ENCODE measurements around the gene RPS19BP1.
"Not testable (repeated sequence)": the region's sequence is repeated elsewhere in the genome, so short reads cannot be mapped to it uniquely, and the experiment has no call there.

Gene RPS19BP1

DNA sequence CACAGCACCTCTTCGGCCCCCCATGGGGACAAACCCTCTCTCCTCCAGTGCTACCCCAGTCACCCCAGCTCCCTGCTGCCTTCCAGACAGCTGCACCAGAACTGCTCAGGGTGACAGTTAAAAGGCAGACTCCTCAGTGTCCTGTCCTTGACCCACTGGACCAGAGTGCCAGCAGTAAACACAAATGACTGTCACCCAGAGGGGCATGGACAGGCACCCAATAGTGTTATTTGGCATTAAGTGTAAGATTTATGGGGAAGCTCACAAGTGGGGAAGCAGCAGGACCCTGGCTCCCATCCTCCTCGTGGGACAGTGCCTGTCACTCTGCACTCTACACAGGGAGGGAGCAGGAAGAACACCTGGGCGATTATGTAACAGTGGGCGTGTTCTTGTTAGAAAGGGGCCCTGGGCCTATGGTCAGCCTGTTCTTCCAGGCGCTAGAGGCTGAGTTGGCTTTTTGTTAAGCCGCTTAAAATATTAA is 5.0 kb downstream of the RPS19BP1 start:
- DNase-seq, result peak; percentile 62

DNA sequence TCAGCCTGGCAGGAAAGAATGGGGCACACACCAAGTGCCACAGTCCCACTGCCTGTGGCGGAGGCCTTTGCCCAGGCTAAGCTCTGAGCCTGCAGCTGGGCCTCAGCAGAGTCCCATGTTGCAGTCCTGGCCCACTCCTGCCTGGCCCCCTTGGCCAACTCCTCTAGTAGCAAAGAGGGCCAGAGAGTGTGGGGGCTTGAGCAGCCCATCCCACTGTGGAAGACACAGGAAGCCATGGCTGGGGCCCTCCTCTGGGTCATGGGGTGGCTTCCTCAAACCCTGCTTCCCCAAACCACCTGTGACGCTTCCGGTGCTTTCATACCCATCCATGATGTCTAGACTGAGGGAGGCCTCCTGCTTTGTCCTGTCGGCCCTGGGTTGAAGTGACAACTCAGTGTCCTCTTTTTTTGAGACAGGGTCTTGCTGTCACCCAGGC is 5.8 kb downstream of the RPS19BP1 start:
- DNase-seq, result no peak

DNA sequence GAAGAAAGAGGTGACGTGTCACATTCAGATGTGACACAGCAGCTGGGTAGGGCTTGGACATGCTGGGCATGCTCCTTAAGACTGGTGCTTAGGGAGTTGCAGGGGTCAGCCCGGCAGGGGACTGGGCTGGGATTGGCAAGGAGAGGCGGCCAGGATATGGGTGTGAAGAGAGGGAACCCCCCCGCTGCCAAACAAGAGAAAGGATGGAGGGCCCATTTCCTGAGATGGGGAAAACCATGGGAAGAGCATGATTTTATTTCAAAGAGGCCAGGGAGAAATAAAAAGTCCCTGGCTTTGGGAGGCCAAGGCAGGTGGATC is 6.9 kb downstream of the RPS19BP1 start:
- DNase-seq, result no peak

DNA sequence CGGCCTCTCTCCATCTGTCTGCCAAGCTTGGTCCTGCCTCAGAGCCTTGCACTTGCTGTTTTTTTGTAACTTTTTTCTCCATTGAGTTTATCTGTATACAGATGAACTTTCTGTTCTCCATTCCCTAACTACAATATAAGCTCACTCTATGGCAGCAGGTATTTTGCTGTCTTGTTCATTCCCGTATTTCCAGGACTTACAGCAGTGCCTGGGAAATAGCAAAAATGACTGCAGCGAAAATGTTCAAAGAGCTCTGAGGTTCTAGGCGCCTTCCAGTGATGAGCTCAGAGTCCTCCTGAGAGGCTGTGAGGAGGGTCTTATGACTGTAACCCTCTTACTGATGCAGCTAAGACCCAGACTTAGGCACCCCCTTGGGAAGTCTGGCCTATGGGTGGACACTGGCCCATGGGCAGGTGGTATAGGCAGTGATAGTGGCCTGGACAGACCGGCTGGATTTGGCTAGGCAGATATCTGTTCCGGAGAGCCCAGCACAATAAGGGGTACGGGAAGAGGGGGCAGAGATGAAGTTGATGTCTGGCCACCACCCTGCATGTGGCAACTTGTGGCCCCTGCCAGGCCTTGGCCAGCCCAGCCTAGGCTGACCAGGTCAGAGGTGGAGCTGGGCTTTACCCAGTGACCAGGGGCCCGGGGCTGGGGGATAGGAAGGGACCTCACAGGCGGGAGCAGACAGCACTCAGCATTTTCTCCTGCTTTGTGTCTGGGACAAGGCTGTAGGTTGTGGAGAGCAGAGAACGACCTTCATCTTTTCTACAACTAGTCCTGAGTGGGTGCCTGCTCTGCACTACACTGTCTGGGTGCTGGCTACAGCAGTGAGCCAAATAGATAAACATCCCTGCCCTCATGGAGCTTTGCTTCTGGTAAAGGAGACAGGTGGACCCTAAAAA is 7.5 kb downstream of the RPS19BP1 start:
- DNase-seq, result no peak

DNA sequence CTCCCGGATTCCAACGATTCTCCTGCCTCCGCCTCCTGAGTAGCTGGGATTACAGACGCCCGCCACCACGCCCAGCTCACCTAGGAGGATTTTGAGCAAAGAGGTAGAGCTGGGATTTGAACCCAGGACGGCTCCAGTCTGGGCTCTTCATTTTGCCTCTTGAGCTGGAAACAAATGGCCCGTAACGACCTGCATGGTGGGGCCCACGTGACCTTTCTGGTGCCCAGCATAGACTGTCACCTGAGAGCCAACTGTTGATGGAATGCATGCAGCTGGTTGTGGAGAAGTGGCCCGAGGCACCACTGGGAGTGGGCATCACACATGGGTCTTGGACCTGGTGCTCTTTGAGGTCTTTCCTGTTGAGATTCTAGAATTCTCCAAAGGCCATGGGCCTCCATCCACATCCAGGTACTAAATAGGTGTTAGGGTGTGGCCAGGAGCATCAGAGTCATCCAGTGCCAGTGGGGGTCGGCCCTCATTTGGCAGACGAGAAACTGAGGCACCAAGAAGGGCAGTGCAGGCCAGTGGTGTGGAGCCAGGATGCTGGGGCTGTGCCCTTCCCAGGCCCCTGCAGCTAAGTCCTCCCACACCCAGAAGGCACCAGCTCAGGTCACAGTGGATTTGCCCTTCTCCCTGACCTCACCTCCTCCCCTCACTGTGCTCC is 8.3 kb downstream of the RPS19BP1 start:
- no peak for DNase-seq

DNA sequence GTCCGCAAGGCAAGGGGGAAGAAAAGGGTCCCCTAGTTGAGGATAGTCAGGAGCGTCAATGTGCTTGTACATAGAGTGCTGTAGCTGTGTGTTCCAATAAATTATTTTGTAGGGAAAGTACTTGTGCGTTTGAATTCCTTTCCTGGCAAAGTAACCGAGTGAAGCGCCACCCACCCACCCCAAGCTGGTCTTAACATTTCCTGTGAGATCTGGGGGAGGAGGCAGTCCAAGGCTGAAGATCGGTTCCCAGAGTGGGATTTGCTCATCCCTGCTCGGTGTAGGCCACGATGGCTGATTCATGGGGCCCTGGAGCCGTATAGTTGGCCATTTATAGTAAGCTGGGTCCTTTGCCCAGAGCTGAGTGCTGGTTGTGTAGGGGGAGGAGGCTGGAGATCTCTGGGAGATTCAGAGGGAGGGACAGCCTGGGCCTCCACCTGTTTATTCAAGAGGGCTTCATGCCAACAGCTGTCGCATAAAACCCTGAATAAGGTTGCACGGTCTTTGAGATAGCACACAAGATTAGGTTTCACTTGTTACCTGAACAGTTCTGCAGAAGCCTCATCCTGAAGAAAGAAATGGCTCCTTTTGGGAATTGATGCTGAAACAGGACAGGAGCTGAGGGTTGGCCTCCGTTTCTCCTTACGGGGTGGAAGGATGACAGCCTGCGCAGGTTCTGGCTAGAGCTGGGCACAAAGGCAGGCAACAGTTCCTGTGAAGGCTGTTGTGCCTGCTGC is 9.8 kb downstream of the RPS19BP1 start:
- DNase-seq, result peak; percentile 72

DNA sequence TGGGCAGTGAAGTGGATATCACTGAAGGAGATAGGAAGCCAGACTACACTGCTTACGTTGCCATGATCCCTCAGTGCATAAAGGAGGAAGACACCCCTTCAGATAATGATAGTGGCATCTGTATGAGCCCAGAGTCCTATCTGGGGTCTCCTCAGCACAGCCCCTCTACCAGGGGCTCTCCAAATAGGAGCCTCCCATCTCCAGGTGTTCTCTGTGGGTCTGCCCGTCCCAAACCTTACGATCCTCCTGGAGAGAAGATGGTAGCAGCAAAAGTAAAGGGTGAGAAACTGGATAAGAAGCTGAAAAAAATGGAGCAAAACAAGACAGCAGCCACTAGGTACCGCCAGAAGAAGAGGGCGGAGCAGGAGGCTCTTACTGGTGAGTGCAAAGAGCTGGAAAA is 10.5 kb downstream of the RPS19BP1 start:
- DNase-seq, result not testable (repeated sequence)

DNA sequence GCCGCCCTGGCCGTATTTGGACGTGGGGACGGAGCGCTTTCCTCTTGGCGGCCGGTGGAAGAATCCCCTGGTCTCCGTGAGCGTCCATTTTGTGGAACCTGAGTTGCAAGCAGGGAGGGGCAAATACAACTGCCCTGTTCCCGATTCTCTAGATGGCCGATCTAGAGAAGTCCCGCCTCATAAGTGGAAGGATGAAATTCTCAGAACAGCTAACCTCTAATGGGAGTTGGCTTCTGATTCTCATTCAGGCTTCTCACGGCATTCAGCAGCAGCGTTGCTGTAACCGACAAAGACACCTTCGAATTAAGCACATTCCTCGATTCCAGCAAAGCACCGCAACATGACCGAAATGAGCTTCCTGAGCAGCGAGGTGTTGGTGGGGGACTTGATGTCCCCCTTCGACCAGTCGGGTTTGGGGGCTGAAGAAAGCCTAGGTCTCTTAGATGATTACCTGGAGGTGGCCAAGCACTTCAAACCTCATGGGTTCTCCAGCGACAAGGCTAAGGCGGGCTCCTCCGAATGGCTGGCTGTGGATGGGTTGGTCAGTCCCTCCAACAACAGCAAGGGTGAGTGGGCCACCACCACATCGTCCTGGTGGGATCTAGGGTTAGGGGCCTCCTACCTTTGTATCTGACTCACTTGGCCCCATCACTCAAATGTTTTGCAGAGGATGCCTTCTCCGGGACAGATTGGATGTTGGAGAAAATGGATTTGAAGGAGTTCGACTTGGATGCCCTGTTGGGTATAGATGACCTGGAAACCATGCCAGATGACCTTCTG is 11.3 kb downstream of the RPS19BP1 start:
- DNase-seq, result not testable (repeated sequence)

DNA sequence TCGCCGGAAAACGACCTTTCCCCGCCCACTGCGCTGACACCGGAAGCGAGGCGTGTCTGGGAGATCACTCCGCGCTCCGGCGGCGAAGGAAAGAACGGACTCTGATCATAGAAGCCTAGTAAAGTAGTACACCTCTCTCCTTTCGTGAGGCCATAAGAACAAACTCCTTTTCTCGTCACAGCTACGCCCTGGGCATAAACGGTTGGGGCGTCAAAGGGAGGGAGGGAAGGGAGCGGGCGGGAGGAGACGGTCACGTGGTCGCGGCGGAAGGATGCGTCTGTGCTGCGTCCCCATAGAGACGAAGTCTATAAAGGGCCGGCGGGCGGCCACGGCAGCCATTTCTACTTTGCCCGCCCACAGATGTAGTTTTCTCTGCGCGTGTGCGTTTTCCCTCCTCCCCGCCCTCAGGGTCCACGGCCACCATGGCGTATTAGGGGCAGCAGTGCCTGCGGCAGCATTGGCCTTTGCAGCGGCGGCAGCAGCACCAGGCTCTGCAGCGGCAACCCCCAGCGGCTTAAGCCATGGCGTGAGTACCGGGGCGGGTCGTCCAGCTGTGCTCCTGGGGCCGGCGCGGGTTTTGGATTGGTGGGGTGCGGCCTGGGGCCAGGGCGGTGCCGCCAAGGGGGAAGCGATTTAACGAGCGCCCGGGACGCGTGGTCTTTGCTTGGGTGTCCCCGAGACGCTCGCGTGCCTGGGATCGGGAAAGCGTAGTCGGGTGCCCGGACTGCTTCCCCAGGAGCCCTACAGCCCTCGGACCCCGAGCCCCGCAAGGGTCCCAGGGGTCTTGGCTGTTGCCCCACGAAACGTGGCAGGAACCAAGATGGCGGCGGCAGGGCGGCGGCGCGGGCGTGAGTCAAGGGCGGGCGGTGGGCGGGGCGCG is 12.1 kb downstream of the RPS19BP1 start, which contains the start of gene ATF4:
ATF4 (plus strand) TSS at position 337 of the 880 bp plus-strand sequence. CDS start 884 bp downstream, outside the sequence.
- peak; percentile 30 for DNase-seq

DNA sequence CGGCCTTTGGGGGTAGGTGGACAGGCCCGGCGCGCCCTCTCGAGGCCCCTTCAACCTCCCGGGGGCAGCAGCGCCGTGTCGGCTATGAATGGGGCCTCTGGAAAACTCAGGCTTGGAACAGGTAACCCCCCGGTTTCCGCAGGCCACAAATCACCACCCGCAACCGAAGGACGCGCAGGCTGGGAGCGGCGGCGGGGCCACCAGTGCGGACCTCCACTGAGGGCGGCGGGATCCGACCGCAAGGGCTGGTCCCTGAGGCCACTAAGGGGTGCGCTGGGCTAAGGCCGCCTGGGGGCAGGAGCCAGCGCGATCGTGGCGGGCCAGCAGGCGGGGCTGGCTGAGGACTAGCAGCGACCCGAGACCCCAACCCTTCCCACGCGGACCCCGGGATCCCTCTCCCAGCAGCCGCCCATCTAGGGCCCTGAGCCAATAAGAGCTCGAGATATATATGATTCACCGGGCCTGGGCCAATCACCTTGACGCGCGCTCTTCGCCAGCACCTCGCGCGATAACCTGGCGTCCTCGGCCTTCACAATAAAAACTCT is 12.8 kb downstream of the RPS19BP1 start:
- peak; percentile 97 for DNase-seq

DNA sequence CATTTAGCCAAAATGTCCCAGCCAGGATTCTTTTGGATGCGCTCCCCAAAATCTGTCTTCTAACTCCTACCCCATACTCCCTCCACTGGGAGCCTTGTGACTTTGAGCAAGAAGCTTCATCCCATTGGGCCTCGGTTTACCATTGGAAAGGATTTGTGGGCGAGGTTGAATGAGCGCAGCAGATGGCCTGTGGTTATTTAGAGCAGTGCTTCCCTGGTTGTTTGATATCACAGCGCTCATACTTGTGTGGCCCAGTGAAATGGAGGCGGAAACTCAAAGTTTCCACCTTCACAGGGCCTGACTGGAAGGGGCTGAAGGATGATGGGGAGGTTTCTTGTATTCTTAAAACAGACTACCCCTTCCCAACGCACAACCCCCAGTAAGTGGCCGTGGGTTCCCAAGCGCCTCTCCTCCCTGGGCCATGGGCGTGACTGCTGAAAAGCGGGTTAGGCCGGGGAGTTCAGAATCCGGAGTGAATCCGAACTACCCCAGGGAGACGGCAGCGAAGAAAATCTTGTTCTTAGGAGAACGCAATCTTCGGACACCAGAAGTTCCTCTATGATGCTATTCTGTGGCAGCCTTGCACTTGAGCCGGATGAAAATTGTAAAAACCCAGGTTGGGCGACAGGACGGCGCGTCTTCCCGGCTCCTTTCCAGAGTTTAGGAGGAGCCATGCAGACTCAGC is 13.4 kb downstream of the RPS19BP1 start:
- DNase-seq, result peak; percentile 55

DNA sequence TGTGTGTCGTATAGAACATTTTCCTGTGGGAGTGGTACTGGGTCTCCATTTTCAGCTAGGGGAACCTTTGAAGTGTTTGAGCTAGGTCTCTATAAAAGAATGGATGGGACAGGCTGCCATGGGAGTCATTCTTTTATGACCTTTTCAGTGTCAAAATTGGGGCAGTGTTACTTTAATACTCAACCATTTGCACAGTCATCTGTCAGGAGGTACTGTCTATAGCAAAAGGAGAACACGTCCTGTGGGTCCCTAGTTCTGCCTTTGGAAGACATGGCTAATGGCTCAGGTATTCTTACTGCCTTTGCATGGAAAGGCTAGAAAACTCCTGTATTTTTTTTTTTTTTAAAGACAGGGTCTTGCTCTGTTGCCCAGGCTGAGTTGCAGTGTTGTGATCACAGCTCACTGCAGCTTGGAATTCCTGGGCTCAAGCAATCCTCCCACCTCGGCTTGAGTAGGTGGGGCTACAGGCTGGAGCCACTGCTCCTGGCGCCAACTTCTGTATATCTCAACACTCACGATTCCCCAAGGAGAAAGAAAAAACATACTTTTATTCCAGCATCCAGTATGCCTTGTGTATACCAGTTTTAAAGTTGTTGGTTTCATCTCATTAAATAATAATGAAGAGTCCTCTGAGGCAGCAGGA is 14.3 kb downstream of the RPS19BP1 start:
- no peak for DNase-seq

DNA sequence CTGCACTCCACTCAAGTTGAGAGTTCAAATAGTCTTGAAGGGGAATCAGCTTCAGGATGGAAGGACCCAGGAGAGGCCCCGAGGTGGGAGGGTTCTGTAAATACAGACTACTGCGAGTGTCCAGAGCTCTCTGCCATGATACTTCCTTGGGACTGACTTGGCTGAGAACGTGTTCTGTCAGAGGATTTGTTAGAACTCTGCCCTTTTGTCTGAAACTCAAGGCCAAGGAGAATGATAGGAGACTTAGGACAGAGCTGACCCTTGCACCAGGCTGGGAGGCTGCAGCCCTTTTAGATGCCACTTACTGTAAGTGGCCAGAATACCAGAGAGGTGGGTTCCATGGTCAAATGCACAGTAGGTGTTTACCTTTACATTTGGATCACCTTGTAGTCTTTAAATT is 15.1 kb downstream of the RPS19BP1 start:
- DNase-seq, result no peak

DNA sequence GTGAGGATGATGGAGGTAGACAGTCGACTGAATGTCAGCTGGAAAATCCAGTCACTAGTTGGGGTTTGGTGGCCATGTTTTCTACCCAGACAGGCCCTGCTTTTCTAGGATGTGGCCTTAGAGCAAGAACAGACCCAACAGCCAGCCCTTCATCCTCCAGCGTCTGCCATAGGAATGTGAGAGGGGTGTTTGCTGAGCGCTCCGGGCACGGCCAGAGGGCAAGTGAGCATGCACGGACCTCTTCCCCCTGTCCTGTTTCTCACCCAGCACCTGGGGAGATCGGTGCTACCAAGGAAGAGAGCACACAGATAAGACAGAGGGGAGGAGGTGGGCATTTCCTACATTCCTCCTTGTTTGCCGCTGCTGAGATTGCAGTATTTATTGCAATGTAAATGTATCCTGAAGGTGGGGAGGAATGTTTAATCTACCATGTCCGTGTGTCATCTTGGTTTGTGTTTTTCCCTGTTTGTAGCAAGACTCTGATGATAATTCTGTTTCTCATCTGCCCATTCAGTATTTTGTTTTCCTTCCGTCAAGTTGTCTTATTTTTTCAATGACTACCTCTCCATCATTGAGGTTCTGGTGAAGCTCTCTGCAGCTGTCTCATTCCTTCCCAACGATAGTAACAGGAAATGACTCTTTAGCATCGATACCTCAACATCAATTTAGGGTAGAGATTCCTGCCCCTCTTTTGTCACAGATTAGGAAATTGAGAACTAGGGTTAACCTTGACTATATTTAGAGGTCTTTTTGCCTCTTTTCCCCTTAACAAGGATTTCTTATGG is 17.1 kb downstream of the RPS19BP1 start:
- DNase-seq, result no peak

DNA sequence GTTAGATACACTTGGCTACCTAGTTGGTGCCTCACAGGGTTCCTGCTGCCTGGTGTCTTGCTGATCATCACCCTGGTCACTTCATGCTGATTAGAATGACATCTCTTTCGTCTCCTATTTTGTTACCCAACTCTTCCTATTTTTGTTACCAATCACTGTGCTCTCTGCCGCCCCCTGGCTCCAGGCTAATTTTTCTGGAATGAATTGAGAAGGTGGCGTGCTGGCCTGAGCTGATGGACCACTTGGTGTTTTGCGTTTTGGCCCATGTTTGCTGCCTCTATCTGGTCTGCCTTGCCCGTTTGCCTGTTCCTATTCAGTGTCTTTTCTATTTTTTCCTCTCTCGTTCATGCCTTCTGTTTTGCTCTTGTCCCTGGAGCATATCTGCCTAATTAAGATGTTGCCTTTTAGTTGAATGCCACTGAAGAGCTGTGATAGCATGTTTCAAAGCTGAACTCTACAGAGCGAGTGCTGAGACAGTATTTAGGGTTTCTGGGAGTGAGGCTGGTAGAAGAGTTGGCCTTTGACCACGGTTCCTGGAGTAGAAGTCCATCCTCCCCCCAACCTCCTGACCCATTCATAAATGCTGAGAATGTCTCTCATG is 18.1 kb downstream of the RPS19BP1 start:
- no peak for DNase-seq

DNA sequence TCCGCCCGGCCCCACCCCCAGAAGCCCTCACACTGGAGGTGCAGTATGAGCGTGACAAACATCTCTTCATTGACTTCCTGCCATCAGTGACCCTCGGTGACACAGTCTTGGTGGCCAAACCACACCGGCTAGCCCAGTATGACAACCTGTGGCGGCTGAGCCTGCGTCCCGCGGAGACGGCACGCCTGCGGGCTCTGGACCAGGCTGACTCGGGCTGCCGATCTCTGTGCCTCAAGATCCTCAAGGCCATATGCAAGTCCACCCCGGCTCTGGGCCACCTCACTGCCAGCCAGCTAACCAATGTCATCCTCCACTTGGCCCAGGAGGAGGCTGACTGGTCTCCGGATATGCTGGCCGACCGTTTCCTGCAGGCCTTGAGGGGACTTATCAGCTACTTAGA is 18.8 kb downstream of the RPS19BP1 start:
- DNase-seq, result no peak

DNA sequence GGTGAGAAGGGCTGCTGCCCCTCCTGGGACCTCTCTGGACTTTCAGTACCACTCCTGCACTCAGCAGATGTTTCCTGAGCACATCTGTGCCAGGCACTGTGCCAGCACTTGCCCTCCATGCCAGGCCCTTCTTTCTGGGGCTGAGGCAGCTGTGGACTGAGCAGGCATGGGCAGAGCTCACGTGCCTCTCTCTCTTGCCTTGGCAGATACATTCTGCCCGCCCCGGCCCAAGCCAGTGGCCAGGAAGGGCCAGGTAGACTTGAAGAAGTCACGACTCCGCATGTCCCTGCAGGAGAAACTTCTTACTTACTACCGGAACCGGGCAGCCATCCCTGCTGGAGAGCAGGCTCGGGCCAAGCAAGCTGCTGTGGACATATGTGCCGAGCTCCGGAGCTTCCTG is 20.5 kb downstream of the RPS19BP1 start:
- no peak for DNase-seq

DNA sequence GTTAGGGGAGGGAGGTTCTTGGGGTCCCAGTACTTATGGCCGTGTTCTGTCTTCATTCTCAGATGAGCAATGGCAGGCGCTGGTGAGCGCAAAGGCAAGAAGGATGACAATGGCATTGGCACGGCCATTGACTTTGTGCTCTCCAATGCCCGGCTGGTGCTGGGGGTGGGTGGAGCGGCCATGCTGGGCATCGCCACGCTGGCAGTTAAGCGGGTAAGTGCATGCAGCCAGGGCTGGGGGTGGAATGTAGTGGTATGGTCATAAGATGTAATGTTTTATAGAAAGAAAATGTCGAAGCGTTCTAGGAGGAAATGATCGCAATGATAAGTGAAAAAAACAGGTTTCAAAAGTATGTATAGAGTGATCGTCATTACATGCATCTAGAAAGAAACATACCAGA is 21.3 kb downstream of the RPS19BP1 start:
- DNase-seq, result no peak
